Astrocyte (in vitro differentiated cells and primary cell): ENCODE measurements around the gene SORL1-AS1.

ENCODE experiments used
- DNase-seq: peaks from one replicate; pipeline ENCODE4 v3.0.0-alpha.2; 2010; ENCODE audit warnings: low read depth
- FAIRE-seq: peaks from 2 replicates; lab custom pipeline; 2011; peaks lifted over from hg19 to GRCh38; lab: Jason Lieb, UNC
- H2AFZ ChIP-seq: 2 replicates; pipeline ENCODE4 v1.6.0; 2012; ENCODE audit warnings: low read depth, low read length, inconsistent platforms
- H3K27ac ChIP-seq: 2 replicates; pipeline ENCODE4 v1.5.1; 2011; ENCODE audit warnings: low read depth, low read length, inconsistent platforms
- H3K27me3 ChIP-seq: 2 replicates; pipeline ENCODE4 v1.6.0; 2011; ENCODE audit warnings: low read length, inconsistent platforms; ENCODE audit not compliant: insufficient read depth
- H3K36me3 ChIP-seq: 2 replicates; pipeline ENCODE4 v1.5.1; 2011; ENCODE audit warnings: low read length, inconsistent platforms; ENCODE audit not compliant: insufficient read depth
- H3K4me1 ChIP-seq: 2 replicates; pipeline ENCODE4 v1.5.1; 2011; ENCODE audit warnings: low read length, inconsistent platforms; ENCODE audit not compliant: insufficient read depth
- H3K4me2 ChIP-seq: 2 replicates; pipeline ENCODE4 v1.6.0; 2012; ENCODE audit warnings: low read length, inconsistent platforms
- H3K4me3 ChIP-seq: 2 replicates; pipeline ENCODE4 v1.5.1; 2011; ENCODE audit warnings: low read depth, mild to moderate bottlenecking, low read length, inconsistent platforms; ENCODE audit not compliant: insufficient read depth
- H3K79me2 ChIP-seq: 2 replicates; pipeline ENCODE4 v1.6.0; 2012; ENCODE audit warnings: mild to moderate bottlenecking, low read length, inconsistent platforms; ENCODE audit not compliant: insufficient read depth
- H3K9ac ChIP-seq: 2 replicates; pipeline ENCODE4 v1.6.0; 2012; ENCODE audit warnings: mild to moderate bottlenecking, low read length, inconsistent platforms
- H3K9me3 ChIP-seq: 2 replicates; pipeline ENCODE4 v1.5.1; 2012; ENCODE audit warnings: low read depth, mild to moderate bottlenecking, low read length, inconsistent platforms; ENCODE audit not compliant: insufficient read depth
- H4K20me1 ChIP-seq: 2 replicates; pipeline ENCODE4 v1.6.0; 2012; ENCODE audit warnings: low read length, inconsistent platforms; ENCODE audit not compliant: insufficient read depth
- H3K27ac Mint-ChIP-seq: one replicate; pipeline ENCODE4 v1.8.0; 2021; ENCODE audit warnings: mild to moderate bottlenecking, mixed read lengths; ENCODE audit not compliant: unreplicated experiment
- H3K27me3 Mint-ChIP-seq: one replicate; pipeline ENCODE4 v1.8.0; 2021; ENCODE audit warnings: low read depth, mixed read lengths; ENCODE audit not compliant: unreplicated experiment
- H3K36me3 Mint-ChIP-seq: one replicate; pipeline ENCODE4 v1.8.0; 2021; ENCODE audit warnings: low read depth, mixed read lengths; ENCODE audit not compliant: unreplicated experiment
- H3K4me1 Mint-ChIP-seq: one replicate; pipeline ENCODE4 v1.8.0; 2021; ENCODE audit warnings: low read depth, mixed read lengths; ENCODE audit not compliant: unreplicated experiment
- H3K4me3 Mint-ChIP-seq: one replicate; pipeline ENCODE4 v1.8.0; 2021; ENCODE audit warnings: mild to moderate bottlenecking, moderate library complexity, mixed read lengths; ENCODE audit not compliant: unreplicated experiment
- H3K9me3 Mint-ChIP-seq: one replicate; pipeline ENCODE4 v1.8.0; 2021; ENCODE audit warnings: mild to moderate bottlenecking, mixed read lengths; ENCODE audit not compliant: unreplicated experiment
- EZH2 ChIP-seq: IDR thresholded peaks from 2 replicates; pipeline ENCODE4 v1.6.1; 2012; ENCODE audit warnings: mild to moderate bottlenecking, low read length, inconsistent platforms; ENCODE audit not compliant: insufficient read depth
- TF ChIP-seq, protein P1 (sequence below): IDR thresholded peaks from 2 replicates; pipeline ENCODE4 v1.5.1; 2011; ENCODE audit warnings: low read depth, mild to moderate bottlenecking, inconsistent platforms, low read length, moderate library complexity; ENCODE audit not compliant: insufficient read depth

SORL1-AS1 gene

DNA sequence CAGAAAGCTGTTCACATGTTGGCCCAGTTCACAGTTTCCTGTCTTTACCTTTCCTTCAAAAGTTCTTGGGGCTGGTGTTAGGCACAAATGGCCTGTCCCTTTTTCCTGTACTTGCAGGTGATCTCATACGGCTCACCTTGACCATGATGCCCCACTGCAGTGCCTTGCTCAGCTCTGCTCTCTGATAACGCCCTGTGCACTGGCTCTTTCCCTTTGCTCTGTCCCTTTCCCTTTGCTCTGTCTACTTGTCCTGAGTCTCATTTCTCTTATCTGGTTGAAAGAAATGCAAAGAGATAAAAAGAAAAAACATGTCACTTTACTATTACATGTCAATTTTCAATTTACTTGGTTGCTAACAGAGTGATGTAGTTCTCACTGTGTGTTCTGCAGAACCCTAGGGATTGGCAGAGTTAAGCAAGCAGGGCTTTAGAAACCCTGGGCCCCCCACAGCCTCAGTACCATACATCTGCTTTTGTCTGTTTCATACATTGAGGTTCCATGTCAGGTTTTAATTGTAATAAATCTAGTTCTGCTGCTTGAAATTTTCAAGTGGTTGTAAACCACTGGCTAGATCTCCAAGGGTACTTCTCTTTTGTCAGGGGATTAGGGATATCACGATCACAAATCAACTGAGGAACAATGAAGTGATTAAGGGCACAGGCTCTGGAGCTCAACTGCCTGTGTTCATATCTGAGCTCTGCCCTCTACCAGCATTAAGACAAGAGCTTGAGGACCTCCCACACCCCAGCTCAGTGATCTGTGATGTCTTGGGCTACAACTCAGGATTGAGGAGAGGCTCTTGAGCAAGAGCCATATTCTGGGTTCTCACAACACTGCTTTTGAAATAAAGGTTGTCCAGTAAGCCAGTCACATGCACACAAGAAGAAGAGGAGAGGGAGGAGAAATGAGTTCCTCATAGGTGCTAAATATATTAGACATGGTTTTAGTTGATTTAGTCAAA lies 16.9 kb downstream of the SORL1-AS1 start:
- Mint-ChIP-seq H3K4me1 (no peaks in the 10 kb centered on the region), H3K4me3 (no peak overlapping the region), H3K36me3 (no peaks in the 10 kb centered on the region), H3K27ac (no peak overlapping the region), H3K27me3 (peaks cover 28% of the 10 kb centered on the region), H3K9me3 (no peaks in the 10 kb centered on the region)
- H3K27me3 ChIP-seq = peaks cover 19% of the 10 kb centered on the region
- no peaks in the 10 kb centered on the region for H3K36me3 ChIP-seq
- H3K4me3 ChIP-seq = no peak overlapping the region
- H3K27ac ChIP-seq = no peak overlapping the region
- no peak overlapping the region for H2AFZ ChIP-seq
- H4K20me1 ChIP-seq = no peaks in the 10 kb centered on the region
- no peak for TF ChIP-seq EZH2
- TF ChIP-seq, protein P1, sequence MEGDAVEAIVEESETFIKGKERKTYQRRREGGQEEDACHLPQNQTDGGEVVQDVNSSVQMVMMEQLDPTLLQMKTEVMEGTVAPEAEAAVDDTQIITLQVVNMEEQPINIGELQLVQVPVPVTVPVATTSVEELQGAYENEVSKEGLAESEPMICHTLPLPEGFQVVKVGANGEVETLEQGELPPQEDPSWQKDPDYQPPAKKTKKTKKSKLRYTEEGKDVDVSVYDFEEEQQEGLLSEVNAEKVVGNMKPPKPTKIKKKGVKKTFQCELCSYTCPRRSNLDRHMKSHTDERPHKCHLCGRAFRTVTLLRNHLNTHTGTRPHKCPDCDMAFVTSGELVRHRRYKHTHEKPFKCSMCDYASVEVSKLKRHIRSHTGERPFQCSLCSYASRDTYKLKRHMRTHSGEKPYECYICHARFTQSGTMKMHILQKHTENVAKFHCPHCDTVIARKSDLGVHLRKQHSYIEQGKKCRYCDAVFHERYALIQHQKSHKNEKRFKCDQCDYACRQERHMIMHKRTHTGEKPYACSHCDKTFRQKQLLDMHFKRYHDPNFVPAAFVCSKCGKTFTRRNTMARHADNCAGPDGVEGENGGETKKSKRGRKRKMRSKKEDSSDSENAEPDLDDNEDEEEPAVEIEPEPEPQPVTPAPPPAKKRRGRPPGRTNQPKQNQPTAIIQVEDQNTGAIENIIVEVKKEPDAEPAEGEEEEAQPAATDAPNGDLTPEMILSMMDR = no peak
- H3K79me2 ChIP-seq = no peaks in the 10 kb centered on the region
- H3K9me3 ChIP-seq = no peaks in the 10 kb centered on the region
- no peak overlapping the region for H3K9ac ChIP-seq
- H3K4me1 ChIP-seq = no peaks in the 10 kb centered on the region
- H3K4me2 ChIP-seq = no peak overlapping the region
- FAIRE-seq = no peak
- no peak for DNase-seq

DNA sequence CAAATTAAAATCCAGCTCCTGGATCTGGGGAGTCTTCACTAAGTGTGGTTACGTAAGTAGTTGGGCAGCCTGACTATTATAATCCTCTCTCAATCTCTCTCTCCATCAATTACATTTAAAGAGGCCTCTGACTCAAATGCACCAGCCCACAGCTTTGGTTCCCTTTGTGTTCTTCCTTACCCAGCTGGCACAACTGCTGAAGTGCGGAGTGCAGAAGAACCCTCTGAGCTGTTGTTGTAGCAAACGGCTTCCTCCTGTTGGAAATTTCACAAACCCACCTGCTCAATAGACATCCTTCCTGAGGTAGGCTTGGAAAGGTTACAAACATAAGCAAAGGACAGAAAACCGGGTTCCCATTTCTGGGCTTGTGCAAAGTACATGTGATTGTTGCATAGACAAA lies 17.6 kb downstream of the SORL1-AS1 start:
- H3K9me3 Mint-ChIP-seq = no peaks in the 10 kb centered on the region
- H3K4me3 Mint-ChIP-seq = no peak overlapping the region
- H3K36me3 Mint-ChIP-seq = no peaks in the 10 kb centered on the region
- Histone ChIP-seq H4K20me1 (no peaks in the 10 kb centered on the region), H3K4me3 (no peak overlapping the region), H2AFZ (no peak overlapping the region), H3K36me3 (no peaks in the 10 kb centered on the region), H3K79me2 (no peaks in the 10 kb centered on the region), H3K9ac (no peak overlapping the region), H3K27ac (no peak overlapping the region), H3K4me1 (no peaks in the 10 kb centered on the region), H3K27me3 (peaks cover 19% of the 10 kb centered on the region), H3K9me3 (no peaks in the 10 kb centered on the region), H3K4me2 (no peak overlapping the region)
- H3K4me1 Mint-ChIP-seq = no peaks in the 10 kb centered on the region
- DNase-seq (no peak), FAIRE-seq (no peak)
- no peak overlapping the region for H3K27ac Mint-ChIP-seq
- H3K27me3 Mint-ChIP-seq = peaks cover 29% of the 10 kb centered on the region
- TF ChIP-seq EZH2 = no peak
- TF ChIP-seq, protein P1 = no peak
